ENCODE results near the gene CHIC2. TPM values are rescaled to one million over a fixed set of nuclear protein-coding genes. Genes with fewer than 3 reads are reported as not detected.

Gene CHIC2
- polyA plus RNA-seq, 1 donor: 25.9 TPM

GRCh38 chr4:54093324-54094240 lies 29.2 kb upstream of the CHIC2 start:
- H3K27me3 ChIP-seq (ENCODE audit: control insufficient read depth, insufficient read depth, low read length): peaks cover 88% of the 10 kb centered on the region
- peaks cover 19% of the 10 kb centered on the region for H3K4me1 ChIP-seq (ENCODE audit: control insufficient read depth, insufficient read depth, low read length)
- H3K9me3 ChIP-seq (ENCODE audit: control insufficient read depth, low read depth, low read length): no peaks in the 10 kb centered on the region
- H3K27ac ChIP-seq (ENCODE audit: low read length): no peak overlapping the region
- H3K36me3 ChIP-seq (ENCODE audit: control insufficient read depth, insufficient read depth, low read length): no peaks in the 10 kb centered on the region
- DNase-seq: no peak
- 20% methylated on average over 6 of the region's 37 CpGs for WGBS (ENCODE audit: insufficient coverage, low lambda C conversion rate)
- no peak overlapping the region for H3K4me3 ChIP-seq (ENCODE audit: low read length)

GRCh38 chr4:54092405-54093323 lies 28.3 kb upstream of the CHIC2 start:
- WGBS (ENCODE audit: insufficient coverage, low lambda C conversion rate): no CpG with 5 or more reads among the region's 13 CpGs
- Histone ChIP-seq H3K4me3 (ENCODE audit: low read length) (peak overlapping the region; percentile 38), H3K27me3 (ENCODE audit: control insufficient read depth, insufficient read depth, low read length) (peaks cover 82% of the 10 kb centered on the region), H3K4me1 (ENCODE audit: control insufficient read depth, insufficient read depth, low read length) (peaks cover 19% of the 10 kb centered on the region), H3K36me3 (ENCODE audit: control insufficient read depth, insufficient read depth, low read length) (no peaks in the 10 kb centered on the region), H3K9me3 (ENCODE audit: control insufficient read depth, low read depth, low read length) (no peaks in the 10 kb centered on the region), H3K27ac (ENCODE audit: low read length) (no peak overlapping the region)
- peak in 1 of 2 donors; percentile 10 for DNase-seq

GRCh38 chr4:54091637-54092404 lies 27.4 kb upstream of the CHIC2 start:
- peak overlapping the region; percentile 38 for H3K4me3 ChIP-seq (ENCODE audit: low read length)
- H3K36me3 ChIP-seq (ENCODE audit: control insufficient read depth, insufficient read depth, low read length): no peaks in the 10 kb centered on the region
- no peaks in the 10 kb centered on the region for H3K9me3 ChIP-seq (ENCODE audit: control insufficient read depth, low read depth, low read length)
- H3K27me3 ChIP-seq (ENCODE audit: control insufficient read depth, insufficient read depth, low read length): peaks cover 80% of the 10 kb centered on the region
- peak; percentile 72 to 86 for DNase-seq
- no peak overlapping the region for H3K27ac ChIP-seq (ENCODE audit: low read length)
- WGBS (ENCODE audit: insufficient coverage, low lambda C conversion rate): 0% methylated on average over 2 of the region's 48 CpGs
- H3K4me1 ChIP-seq (ENCODE audit: control insufficient read depth, insufficient read depth, low read length): peaks cover 19% of the 10 kb centered on the region

- DNase-seq: no peak
- peaks cover 75% of the 10 kb centered on the region for H3K27me3 ChIP-seq (ENCODE audit: control insufficient read depth, insufficient read depth, low read length)
- no peaks in the 10 kb centered on the region for H3K36me3 ChIP-seq (ENCODE audit: control insufficient read depth, insufficient read depth, low read length)
- H3K4me1 ChIP-seq (ENCODE audit: control insufficient read depth, insufficient read depth, low read length): peaks cover 19% of the 10 kb centered on the region
- H3K9me3 ChIP-seq (ENCODE audit: control insufficient read depth, low read depth, low read length): no peaks in the 10 kb centered on the region
- WGBS (ENCODE audit: insufficient coverage, low lambda C conversion rate): no CpG with 5 or more reads among the region's 27 CpGs
- H3K4me3 ChIP-seq (ENCODE audit: low read length): peak overlapping the region; percentile 38
- no peak overlapping the region for H3K27ac ChIP-seq (ENCODE audit: low read length)
Measured at GRCh38 chr4:54090804-54091623, 26.6 kb upstream of the CHIC2 start.

GRCh38 chr4:54090404-54090803 lies 26.0 kb upstream of the CHIC2 start:
- H3K4me3 ChIP-seq (ENCODE audit: low read length): no peak overlapping the region
- peaks cover 69% of the 10 kb centered on the region for H3K27me3 ChIP-seq (ENCODE audit: control insufficient read depth, insufficient read depth, low read length)
- no peak for DNase-seq
- no peaks in the 10 kb centered on the region for H3K36me3 ChIP-seq (ENCODE audit: control insufficient read depth, insufficient read depth, low read length)
- no peaks in the 10 kb centered on the region for H3K9me3 ChIP-seq (ENCODE audit: control insufficient read depth, low read depth, low read length)
- no peak overlapping the region for H3K27ac ChIP-seq (ENCODE audit: low read length)
- H3K4me1 ChIP-seq (ENCODE audit: control insufficient read depth, insufficient read depth, low read length): peaks cover 19% of the 10 kb centered on the region
- no CpG with 5 or more reads among the region's 8 CpGs for WGBS (ENCODE audit: insufficient coverage, low lambda C conversion rate)

GRCh38 chr4:54089875-54090274 lies 25.5 kb upstream of the CHIC2 start:
- no CpG with 5 or more reads among the region's 1 CpG for WGBS (ENCODE audit: insufficient coverage, low lambda C conversion rate)
- H3K27me3 ChIP-seq (ENCODE audit: control insufficient read depth, insufficient read depth, low read length): peaks cover 64% of the 10 kb centered on the region
- no peaks in the 10 kb centered on the region for H3K9me3 ChIP-seq (ENCODE audit: control insufficient read depth, low read depth, low read length)
- no peak overlapping the region for H3K27ac ChIP-seq (ENCODE audit: low read length)
- no peaks in the 10 kb centered on the region for H3K36me3 ChIP-seq (ENCODE audit: control insufficient read depth, insufficient read depth, low read length)
- no peak overlapping the region for H3K4me3 ChIP-seq (ENCODE audit: low read length)
- peaks cover 19% of the 10 kb centered on the region for H3K4me1 ChIP-seq (ENCODE audit: control insufficient read depth, insufficient read depth, low read length)
- DNase-seq: no peak

GRCh38 chr4:54085284-54085683 lies 20.9 kb upstream of the CHIC2 start:
- H3K27ac ChIP-seq (ENCODE audit: low read length): no peak overlapping the region
- peaks cover 20% of the 10 kb centered on the region for H3K27me3 ChIP-seq (ENCODE audit: control insufficient read depth, insufficient read depth, low read length)
- no peaks in the 10 kb centered on the region for H3K4me1 ChIP-seq (ENCODE audit: control insufficient read depth, insufficient read depth, low read length)
- no peak overlapping the region for H3K4me3 ChIP-seq (ENCODE audit: low read length)
- H3K9me3 ChIP-seq (ENCODE audit: control insufficient read depth, low read depth, low read length): no peaks in the 10 kb centered on the region
- H3K36me3 ChIP-seq (ENCODE audit: control insufficient read depth, insufficient read depth, low read length): no peaks in the 10 kb centered on the region
- WGBS (ENCODE audit: insufficient coverage, low lambda C conversion rate): 86% methylated on average over 2 of the region's 3 CpGs
- no peak for DNase-seq

GRCh38 chr4:54082168-54082567 lies 17.8 kb upstream of the CHIC2 start:
- Histone ChIP-seq H3K9me3 (ENCODE audit: control insufficient read depth, low read depth, low read length) (no peaks in the 10 kb centered on the region), H3K36me3 (ENCODE audit: control insufficient read depth, insufficient read depth, low read length) (no peaks in the 10 kb centered on the region), H3K27me3 (ENCODE audit: control insufficient read depth, insufficient read depth, low read length) (peaks cover 10% of the 10 kb centered on the region), H3K4me1 (ENCODE audit: control insufficient read depth, insufficient read depth, low read length) (no peaks in the 10 kb centered on the region), H3K27ac (ENCODE audit: low read length) (no peak overlapping the region), H3K4me3 (ENCODE audit: low read length) (no peak overlapping the region)
- WGBS (ENCODE audit: insufficient coverage, low lambda C conversion rate): no CpG with 5 or more reads among the region's 1 CpG
- DNase-seq: peak in 1 of 2 donors; percentile 18

- Histone ChIP-seq H3K4me1 (ENCODE audit: control insufficient read depth, insufficient read depth, low read length) (no peaks in the 10 kb centered on the region), H3K4me3 (ENCODE audit: low read length) (no peak overlapping the region), H3K36me3 (ENCODE audit: control insufficient read depth, insufficient read depth, low read length) (no peaks in the 10 kb centered on the region), H3K27me3 (ENCODE audit: control insufficient read depth, insufficient read depth, low read length) (peaks cover 3% of the 10 kb centered on the region), H3K9me3 (ENCODE audit: control insufficient read depth, low read depth, low read length) (no peaks in the 10 kb centered on the region), H3K27ac (ENCODE audit: low read length) (no peak overlapping the region)
- no CpG with 5 or more reads among the region's 1 CpG for WGBS (ENCODE audit: insufficient coverage, low lambda C conversion rate)
- DNase-seq: no peak
Measured at GRCh38 chr4:54077812-54078211, 13.4 kb upstream of the CHIC2 start.

All from large intestine (tissue), 3 donors.